Stimulated activated CD8-positive, alpha-beta memory T cell treated with anti-CD3 and anti-CD28 coated beads, Interleukin-12 subunit alpha, Interleukin-12 subunit beta, amount 100 ng/mL, for 1 hour (primary cell): ENCODE results near the gene BRIP1.
"Not testable (repeated sequence)": the region's sequence is repeated elsewhere in the genome, so short reads cannot be mapped to it uniquely, and the experiment has no call there.

Source experiments
- DNase-seq: peaks from one replicate; pipeline ENCODE4 v3.0.0-alpha.2; 2020; ENCODE audit warnings: low read depth

The BRIP1 gene

GRCh38 chr17:61799812-61800484, 63.4 kb downstream of the BRIP1 start:
- no peak for DNase-seq

DNA sequence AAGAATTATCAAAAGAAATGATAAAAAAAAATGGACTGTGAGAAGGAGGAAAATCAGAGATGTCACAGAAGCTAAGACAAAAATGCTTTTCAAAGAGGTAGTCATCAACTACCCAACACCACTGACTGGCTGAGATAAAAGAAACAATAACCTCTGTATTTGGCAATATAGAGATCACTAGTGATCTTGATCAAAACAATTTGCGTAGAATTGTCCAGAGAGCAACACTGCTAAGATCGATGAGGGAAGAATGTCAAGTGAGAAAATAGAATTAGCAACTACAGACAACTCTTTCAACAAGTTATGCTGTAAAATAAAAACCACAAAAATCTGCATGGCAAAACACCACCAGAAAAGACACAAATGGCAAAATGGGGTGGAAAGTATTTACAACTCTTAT, 66.0 kb downstream of the BRIP1 start:
- DNase-seq = no peak

DNA sequence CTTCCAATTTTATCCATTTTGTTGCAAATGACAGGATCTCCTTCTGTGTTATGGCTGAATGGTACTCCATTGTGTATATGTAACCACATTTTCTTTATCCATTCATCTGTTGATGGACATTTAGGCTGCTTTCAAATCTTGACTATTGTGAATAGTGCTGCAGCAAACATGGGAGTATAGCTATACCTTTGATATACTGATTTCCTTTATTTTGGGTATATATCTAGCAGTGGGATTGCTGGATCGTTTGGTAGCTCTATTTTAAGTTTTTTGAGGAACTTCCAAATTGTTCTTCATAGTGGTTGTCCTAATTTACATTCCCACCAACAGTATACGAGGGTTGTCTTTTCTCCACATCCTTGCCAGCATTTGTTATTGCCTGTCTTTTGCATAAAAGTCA, 67.8 kb downstream of the BRIP1 start:
- DNase-seq = no peak

- DNase-seq = no peak
These were observed 68.5 kb downstream of the BRIP1 start for GRCh38 chr17:61794792-61795191.

DNA sequence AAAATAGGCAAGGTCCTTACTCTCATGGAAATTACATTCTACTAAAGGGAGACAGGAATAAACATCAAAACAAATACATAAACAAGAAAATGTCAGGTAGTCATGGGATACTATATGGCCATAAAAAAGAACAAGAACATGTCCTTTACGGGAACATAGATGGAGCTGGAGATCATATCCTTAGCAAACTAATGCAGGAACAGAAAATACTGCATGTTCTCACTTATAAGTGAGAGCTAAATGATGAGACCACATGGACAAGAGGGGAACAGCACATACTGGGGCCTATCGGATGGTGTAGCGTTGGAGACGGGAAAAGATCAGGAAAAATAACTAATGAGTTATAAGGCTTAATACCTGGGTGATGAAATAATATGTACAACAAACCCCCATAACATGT, 69.1 kb downstream of the BRIP1 start:
- DNase-seq = no peak

- DNase-seq = no peak
These were observed 69.8 kb downstream of the BRIP1 start for GRCh38 chr17:61793565-61793964.

GRCh38 chr17:61789872-61790271, 73.5 kb downstream of the BRIP1 start:
- DNase-seq = no peak

DNA sequence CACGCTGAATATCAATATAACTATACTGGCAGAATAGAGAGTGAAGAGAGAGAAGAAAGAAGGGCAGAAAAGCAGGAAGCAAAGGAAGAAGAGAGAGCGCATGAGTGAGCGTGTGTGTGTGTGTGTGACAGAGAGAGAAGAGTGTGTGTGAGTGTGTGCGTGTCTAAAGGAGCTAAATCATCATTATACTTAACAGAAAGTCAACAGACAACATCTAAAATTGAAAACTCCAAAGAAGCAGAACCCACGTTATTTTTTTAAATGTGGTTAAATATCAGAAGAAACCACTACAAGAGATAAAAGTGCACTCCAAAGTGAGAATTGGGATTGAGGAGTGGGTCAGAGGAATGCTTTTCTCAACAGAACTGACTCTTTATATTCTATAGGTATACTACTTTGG, 77.2 kb downstream of the BRIP1 start:
- DNase-seq = no peak

DNA sequence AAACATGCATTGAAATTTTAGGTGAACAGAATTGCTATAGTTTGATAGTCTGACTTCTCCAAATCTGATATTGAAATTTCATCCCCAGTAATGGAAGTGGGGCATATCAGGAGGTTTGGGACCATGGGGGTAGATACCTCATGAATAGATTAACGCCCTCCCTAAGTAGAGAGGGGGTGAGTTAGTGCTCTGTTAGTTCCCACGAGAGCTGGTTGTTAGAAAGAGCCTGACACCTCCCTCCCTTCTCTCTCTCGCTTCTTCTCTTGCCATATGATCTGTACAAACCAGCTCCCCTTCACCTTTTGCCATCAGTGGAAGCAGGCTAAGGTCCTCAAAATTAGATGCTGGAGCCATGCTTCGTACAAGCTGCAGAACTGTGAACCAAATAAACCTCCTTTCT, 78.8 kb downstream of the BRIP1 start:
- DNase-seq = no peak

DNA sequence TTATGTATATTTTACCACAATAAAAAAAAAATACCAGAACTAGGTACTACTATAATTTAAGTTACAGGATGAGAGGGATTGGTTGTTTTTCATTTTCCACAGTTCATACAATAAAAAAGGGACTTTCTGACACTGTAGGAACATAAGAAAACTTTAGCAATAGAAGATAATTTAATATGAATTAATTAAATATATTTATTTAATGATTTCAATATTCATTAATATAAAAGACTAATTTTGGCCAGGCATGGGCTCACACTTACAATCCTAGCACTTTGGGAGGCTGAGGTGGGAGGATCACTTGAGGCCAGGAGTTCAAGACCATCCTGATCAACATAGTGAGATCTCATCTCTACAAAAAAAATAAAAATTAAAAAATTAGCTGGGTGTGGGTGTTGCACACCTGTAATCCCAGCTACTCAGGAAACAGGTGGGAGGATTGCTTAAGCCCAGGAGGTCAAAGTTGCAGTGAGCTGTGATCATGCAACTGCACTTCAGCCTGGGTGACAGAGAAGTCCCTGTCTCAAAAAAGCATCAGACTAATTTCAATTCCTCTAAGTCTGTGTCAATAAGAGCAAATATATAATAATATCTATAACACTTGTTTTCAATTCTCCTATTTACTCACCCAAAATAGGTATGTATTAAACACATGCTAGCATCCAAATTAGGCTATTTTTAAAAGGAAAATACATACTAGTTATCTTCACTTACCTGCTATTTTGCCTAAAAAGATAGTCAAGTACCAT, 79.6 kb downstream of the BRIP1 start:
- no peak for DNase-seq

DNA sequence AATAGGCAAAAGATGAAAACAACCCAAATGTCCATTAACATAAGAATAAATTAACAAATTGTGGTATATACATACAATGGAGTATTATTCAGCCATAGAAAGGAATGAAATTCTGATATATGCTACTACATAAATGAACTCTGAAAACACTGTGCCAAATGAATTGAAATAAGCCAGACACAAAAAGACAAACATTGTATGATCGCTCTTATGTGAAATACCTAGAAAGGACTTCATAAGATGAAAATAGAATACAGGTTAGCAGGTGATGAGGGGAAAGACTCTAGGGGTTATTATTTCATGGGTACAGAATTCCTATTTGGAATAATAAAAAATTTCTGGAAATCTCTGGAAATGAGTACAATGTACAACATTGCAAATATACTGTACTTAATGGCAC, 80.2 kb downstream of the BRIP1 start:
- no peak for DNase-seq

- DNase-seq = no peak
These were observed 80.6 kb downstream of the BRIP1 start for GRCh38 chr17:61782683-61783082.

GRCh38 chr17:61775364-61775763, 88.0 kb downstream of the BRIP1 start:
- no peak for DNase-seq

DNA sequence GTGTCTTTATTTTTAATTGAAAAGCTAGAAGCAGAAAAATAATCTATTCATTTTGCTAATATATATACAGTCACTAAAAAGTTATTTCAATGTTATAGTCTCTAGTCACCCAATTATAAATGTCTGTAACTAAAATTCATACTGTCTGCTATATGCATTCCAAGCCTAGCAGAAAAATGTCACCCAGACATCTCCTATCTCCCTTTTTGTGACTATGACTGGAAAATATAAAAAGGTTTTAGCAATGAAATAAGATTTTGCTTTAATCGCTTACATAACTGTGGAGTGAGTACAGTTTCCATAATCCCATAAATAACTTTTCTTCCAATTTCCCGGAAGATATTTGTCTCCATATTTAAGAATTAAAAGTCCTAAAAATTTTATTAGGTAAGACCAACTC, 88.6 kb downstream of the BRIP1 start:
- no peak for DNase-seq

- not testable (repeated sequence) for DNase-seq
These were observed 89.2 kb downstream of the BRIP1 start for GRCh38 chr17:61774087-61774486.

DNA sequence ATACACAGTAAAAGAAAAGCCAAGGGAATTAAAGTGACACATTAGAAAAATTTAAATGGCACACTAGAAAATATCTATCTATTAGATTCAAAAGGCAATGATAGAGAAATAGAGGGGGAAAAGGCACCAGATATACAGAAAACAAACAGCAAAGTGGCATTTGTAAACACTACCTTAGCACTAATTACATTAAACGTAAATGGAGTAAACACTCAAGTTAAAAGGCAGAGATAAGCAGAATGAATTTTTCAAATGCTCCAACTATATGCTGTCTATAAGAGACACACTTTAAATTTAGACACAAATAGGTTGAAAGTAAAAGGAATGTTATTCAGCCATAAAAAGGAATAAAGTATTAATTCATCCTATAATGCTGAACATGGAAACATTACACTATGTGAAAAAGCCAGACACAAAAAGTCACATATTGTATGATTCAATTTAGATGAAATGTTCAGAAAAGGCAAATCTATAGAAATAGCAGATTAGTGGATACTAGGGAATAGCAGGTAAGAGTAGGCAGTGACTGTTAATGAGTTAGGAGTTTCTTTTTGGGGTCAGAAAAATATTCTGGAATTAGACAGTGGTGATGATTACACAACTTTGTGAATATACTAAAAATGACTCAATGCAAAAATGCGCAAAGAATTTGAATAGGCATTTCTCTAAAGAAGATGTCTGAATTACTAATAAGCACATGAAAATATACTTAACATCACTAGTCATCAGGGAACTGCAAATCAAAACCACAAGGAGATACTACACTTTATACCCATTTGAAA, 92.4 kb downstream of the BRIP1 start:
- DNase-seq = no peak

DNA sequence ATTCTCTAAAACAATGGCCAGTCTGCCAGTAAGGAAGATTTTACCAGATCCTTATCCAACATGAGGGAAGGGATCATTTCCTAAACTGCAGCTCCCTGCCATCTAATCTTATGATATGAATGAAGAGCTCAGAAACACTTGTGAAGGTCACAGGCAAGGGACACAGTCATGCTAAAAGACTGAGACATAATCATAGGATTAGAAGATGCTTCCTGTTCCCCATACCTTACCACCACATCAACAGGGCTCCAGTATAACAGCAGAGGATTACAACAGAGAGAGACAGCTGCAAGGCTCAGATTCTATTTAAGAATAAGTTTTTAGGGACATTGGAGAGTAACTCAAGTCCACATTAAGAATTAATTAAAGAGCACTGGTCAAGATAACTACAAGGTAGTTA, 93.3 kb downstream of the BRIP1 start:
- no peak for DNase-seq

DNA sequence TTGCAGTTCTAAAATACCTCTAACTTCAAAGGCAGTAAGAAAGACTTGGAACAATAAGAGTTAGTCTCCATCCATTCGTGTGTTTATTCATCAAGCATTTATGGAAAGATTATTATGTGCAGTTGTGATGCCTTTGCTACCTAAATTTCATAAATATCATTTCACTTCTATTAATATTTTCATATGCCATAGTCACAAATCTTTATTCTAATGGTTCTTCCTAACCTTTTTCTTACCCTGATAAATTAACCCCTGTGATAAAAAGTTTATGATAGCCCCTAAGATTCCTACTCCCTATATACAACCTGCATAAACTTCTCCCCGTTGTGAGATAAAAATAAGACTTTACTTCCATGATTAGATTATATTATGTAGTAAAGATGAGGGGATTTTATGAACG, 94.9 kb downstream of the BRIP1 start:
- no peak for DNase-seq

DNA sequence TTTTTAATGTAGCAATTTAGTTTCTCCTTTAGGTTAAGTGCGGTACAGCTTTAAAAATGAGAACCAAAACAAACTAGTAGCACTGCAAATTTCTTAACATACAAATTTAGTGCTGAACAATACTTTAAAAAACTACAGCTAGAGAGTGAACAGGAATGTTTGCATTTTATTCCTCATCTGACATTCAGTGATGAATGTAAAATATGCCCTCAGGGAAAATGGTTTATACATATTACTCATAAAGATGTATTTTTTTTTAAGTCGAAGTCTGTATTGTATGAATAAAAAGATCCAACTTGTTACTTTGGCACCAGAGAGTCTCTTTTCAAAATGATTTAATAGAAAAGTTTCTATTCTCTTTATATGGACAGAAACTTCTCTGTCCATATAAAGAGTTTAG, 96.8 kb downstream of the BRIP1 start:
- DNase-seq = no peak

DNA sequence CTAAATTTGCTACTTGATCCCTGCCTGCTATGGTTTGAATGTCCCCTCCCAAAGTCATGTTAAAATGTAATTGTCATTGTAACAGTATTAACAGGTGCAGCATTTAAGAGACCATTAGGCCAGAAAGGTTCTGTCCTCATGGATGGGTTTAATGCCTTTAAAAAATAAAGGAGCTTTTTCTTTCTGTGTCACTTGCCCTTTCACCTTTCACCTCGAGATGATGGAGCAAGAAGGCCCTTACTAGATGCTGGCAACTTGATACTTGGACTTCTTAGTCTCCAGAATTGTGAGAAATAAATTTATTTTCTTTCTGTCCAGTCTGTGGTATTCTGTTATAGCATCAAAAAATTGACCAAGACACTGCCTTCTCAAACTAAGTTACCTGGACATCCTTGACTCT, 98.5 kb downstream of the BRIP1 start:
- DNase-seq = no peak

DNA sequence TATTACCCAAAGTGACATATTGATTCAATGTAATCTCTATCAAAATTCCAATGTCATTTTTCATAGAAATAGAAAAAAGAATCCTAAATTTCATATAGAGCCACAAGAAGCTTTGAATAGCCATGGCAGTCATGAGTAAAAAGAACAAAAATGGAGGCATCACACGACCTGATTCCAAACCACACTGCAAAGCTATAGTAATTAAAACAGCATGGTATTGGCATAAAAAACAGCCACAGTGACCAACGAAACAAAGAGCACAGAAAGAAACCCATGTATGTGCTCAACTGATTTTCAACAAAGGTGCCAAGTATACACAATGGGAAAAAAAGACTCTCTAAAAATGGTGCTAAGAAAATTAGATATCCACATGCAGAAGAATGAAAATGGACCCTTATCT, 101.5 kb downstream of the BRIP1 start:
- DNase-seq = no peak

- no peak for DNase-seq
These were observed 104.0 kb downstream of the BRIP1 start for GRCh38 chr17:61759362-61759761.

DNA sequence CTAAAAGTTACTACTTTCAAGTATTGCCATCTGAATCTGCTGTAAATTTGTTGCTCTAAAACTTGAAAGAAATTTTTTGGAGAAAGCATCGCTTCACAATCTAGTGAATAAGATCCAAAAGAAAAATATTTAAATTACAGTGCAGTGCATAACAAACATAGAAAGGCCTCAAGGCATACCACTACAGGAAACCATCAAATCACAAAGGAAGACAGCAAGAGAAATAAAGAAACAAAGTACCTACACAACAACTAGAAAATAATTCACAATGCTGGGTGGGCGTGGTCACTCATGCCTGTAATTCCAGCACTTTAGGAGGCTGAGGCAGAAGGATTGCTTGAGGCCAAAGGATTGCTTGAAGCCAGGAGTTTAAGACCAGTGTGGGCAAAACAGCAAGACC, 104.9 kb downstream of the BRIP1 start:
- DNase-seq = no peak
